HepG2 (cell line): ENCODE measurements around the gene SP3. TPM values are rescaled to one million over a fixed set of nuclear protein-coding genes. Genes with fewer than 3 reads are reported as not detected.
A peak's percentile ranks its signal among the peaks of the same experiment; 100 is the strongest.

Experiments
- CAMTA2 ChIP-seq: sonication (generic); formaldehyde crosslinking; IDR thresholded peaks from 2 replicates; pipeline ENCODE4 v1.4.0; 2020; ENCODE audit warnings: mild to moderate bottlenecking, missing genetic modification reagents, borderline replicate concordance
- CBX5 ChIP-seq: sonication (generic); formaldehyde crosslinking; IDR thresholded peaks from 2 replicates; pipeline ENCODE4 v1.4.0; 2020; ENCODE audit warnings: missing genetic modification reagents, borderline replicate concordance
- GLI4 ChIP-seq: sonication (generic); formaldehyde crosslinking; IDR thresholded peaks from 2 replicates; pipeline ENCODE4 v1.5.1; 2020; ENCODE audit warnings: missing genetic modification reagents, mild to moderate bottlenecking, moderate library complexity, borderline replicate concordance
- KMT2A ChIP-seq: sonication (generic); formaldehyde crosslinking; IDR thresholded peaks from 2 replicates; pipeline ENCODE4 v1.4.0; 2020; ENCODE audit warnings: missing genetic modification reagents
- MAFF ChIP-seq: IDR thresholded peaks from 2 replicates; pipeline ENCODE4 v1.6.1; 2011; ENCODE audit warnings: low read depth, low read length, improper control_type of control experiment
- MATR3 ChIP-seq: sonication (generic); formaldehyde crosslinking; IDR thresholded peaks from 2 replicates; pipeline ENCODE4 v1.4.0; 2020; ENCODE audit warnings: missing genetic modification reagents
- MAX ChIP-seq: IDR thresholded peaks from 2 replicates; pipeline ENCODE4 v1.6.1; 2012; ENCODE audit warnings: inconsistent platforms
- PLSCR1 ChIP-seq: sonication (generic); formaldehyde crosslinking; IDR thresholded peaks from 2 replicates; pipeline ENCODE4 v1.5.0; 2020; ENCODE audit warnings: missing genetic modification reagents, mild to moderate bottlenecking, borderline replicate concordance
- ZBTB40 ChIP-seq, 2 experiments: fragments of 450-650 bp in 1 of 2; sonication (generic) in 1 of 2; formaldehyde crosslinking in 1 of 2; IDR thresholded peaks; 2 replicates each; pipeline versions ENCODE4 v1.6.1 to v1.8.0; 2016 to 2022; ENCODE audit warnings: antibody characterized with exemption in 1 of 2, mild to moderate bottlenecking in 1 of 2, missing genetic modification reagents in 1 of 2
- ZFP36L1 ChIP-seq: sonication (generic); formaldehyde crosslinking; IDR thresholded peaks from 2 replicates; pipeline ENCODE4 v1.8.0; 2022; ENCODE audit warnings: mild to moderate bottlenecking, missing genetic modification reagents, moderate library complexity
- ZFP82 ChIP-seq: sonication (generic); formaldehyde crosslinking; IDR thresholded peaks from 2 replicates; pipeline ENCODE4 v1.5.1; 2020; ENCODE audit warnings: mild to moderate bottlenecking, missing genetic modification reagents, borderline replicate concordance
- ZNF121 ChIP-seq: sonication (generic); formaldehyde crosslinking; IDR thresholded peaks from 2 replicates; pipeline ENCODE4 v1.5.0; 2020; ENCODE audit warnings: mild to moderate bottlenecking, missing genetic modification reagents
- ZNF691 ChIP-seq: sonication (generic); formaldehyde crosslinking; IDR thresholded peaks from 2 replicates; pipeline ENCODE4 v1.4.0; 2020; ENCODE audit warnings: missing genetic modification reagents, low read depth, mild to moderate bottlenecking, borderline replicate concordance
- ZNF761 ChIP-seq: sonication (generic); formaldehyde crosslinking; conservative IDR thresholded peaks from 2 replicates; pipeline ENCODE4 v1.4.0; 2020; ENCODE audit warnings: mild to moderate bottlenecking, missing genetic modification reagents
- ZSCAN22 ChIP-seq: sonication (generic); formaldehyde crosslinking; IDR thresholded peaks from 2 replicates; pipeline ENCODE4 v1.4.0; 2020; ENCODE audit warnings: mild to moderate bottlenecking, missing genetic modification reagents
- polyA plus RNA-seq, 8 experiments: library from polyadenylated mRNA; depleted of rRNA in 3 of 8; stranded (reverse) in 7 of 8; unstranded in 1 of 8; fragments of >200 nt; fragmentation: Illumina TruSeq in 4 of 8; extraction: Trizol in 4 of 8; gene quantifications; 2 replicates each; pipeline versions ENCODE4 v1.2.1 to v1.2.3, GENCODE V29; 2011 to 2016; ENCODE audit warnings: low read depth in 4 of 8, missing spikeins in 1 of 8, mixed read lengths in 1 of 8; ENCODE audit not compliant: insufficient read depth in 1 of 8
- total RNA-seq, 5 experiments: library from RNA; depleted of rRNA; stranded (reverse); fragments of >200 nt; fragmentation: Illumina TruSeq; extraction: Trizol; gene quantifications; 2 replicates each; pipeline ENCODE4 v1.2.3, GENCODE V29; 2016; ENCODE audit warnings: low read depth in 1 of 5

The SP3 gene
- total and polyA plus RNA-seq, 2 of the 13 experiments (the other 11 are each of a cell fraction or from before 2014, with no cell fraction given) = 57.3 to 132 TPM

GRCh38 chr2:173965372-173966025, at the start of gene SP3 (continued):
- TF ChIP-seq ZBTB40 (IDR thresholded peaks at IDR 0.05) (peak; percentile 76), ZBTB40 (CRISPR knock-in tag; IDR thresholded peaks at IDR 0.05) (peak; percentile 94), MAFF (no peak), KMT2A (CRISPR knock-in tag) (peak; percentile 88), ZNF761 (CRISPR knock-in tag) (peak; percentile 89), ZNF691 (peak; percentile 96), CBX5 (CRISPR knock-in tag) (peak; percentile 13; the same call in 1 of the 2 replicates), MATR3 (CRISPR knock-in tag) (0 out of 2 replicates have a peak, but pooled peaks have one; percentile 41), ZSCAN22 (CRISPR knock-in tag) (0 out of 2 replicates have a peak, but pooled peaks have one; percentile 50), PLSCR1 (CRISPR knock-in tag) (no peak), ZNF121 (CRISPR knock-in tag) (no peak), GLI4 (CRISPR knock-in tag) (no peak; the same call in 1 of the 2 replicates), ZFP36L1 (CRISPR knock-in tag) (peak; percentile 67), ZFP82 (no peak; the same call in 1 of the 2 replicates), CAMTA2 (CRISPR knock-in tag) (peak; percentile 19; the same call in 1 of the 2 replicates), MAX (no peak; the same call in none of the 2 replicates)
